GM21360 (cell line): ENCODE measurements around the gene LIF.
"Not testable (repeated sequence)": the region's sequence is repeated elsewhere in the genome, so short reads cannot be mapped to it uniquely, and the experiment has no call there.

Source experiments
- ATAC-seq: cut with Tn5 transposase; IDR thresholded peaks from one replicate; pipeline ENCODE4 v1.9.1; 2021; ENCODE audit warnings: mild to moderate bottlenecking, moderate library complexity; ENCODE audit not compliant: unreplicated experiment

LIF gene

GRCh38 chr22:30245181-30245984, 1.2 kb downstream of the LIF start:
- ATAC-seq, result no peak

GRCh38 chr22:30244641-30245040, 1.9 kb downstream of the LIF start:
- no peak for ATAC-seq

- ATAC-seq, result no peak
These were observed 2.5 kb downstream of the LIF start for GRCh38 chr22:30244066-30244465.

GRCh38 chr22:30243661-30244060, 2.9 kb downstream of the LIF start:
- ATAC-seq, result no peak

GRCh38 chr22:30241576-30242371, 4.8 kb downstream of the LIF start:
- no peak for ATAC-seq

GRCh38 chr22:30240541-30241417, 5.8 kb downstream of the LIF start:
- ATAC-seq, result no peak

GRCh38 chr22:30239488-30240405, 6.8 kb downstream of the LIF start:
- ATAC-seq, result no peak

GRCh38 chr22:30238661-30239487, 7.7 kb downstream of the LIF start:
- no peak for ATAC-seq

GRCh38 chr22:30238136-30238535, 8.4 kb downstream of the LIF start:
- no peak for ATAC-seq

- no peak for ATAC-seq
These were observed 9.7 kb downstream of the LIF start for GRCh38 chr22:30236875-30237274.

GRCh38 chr22:30235687-30236170, 10.8 kb downstream of the LIF start:
- ATAC-seq, result no peak

GRCh38 chr22:30234786-30235470, 11.6 kb downstream of the LIF start:
- no peak for ATAC-seq

- ATAC-seq, result not testable (repeated sequence)
These were observed 12.2 kb downstream of the LIF start for GRCh38 chr22:30234325-30234724.

GRCh38 chr22:30233582-30233981, 13.0 kb downstream of the LIF start:
- ATAC-seq, result no peak

GRCh38 chr22:30232716-30233218, 13.8 kb downstream of the LIF start:
- ATAC-seq, result no peak

- ATAC-seq, result no peak
These were observed 15.6 kb downstream of the LIF start for GRCh38 chr22:30230787-30231461.

GRCh38 chr22:30230330-30230729, 16.2 kb downstream of the LIF start:
- ATAC-seq, result no peak
